Left lung (tissue), 10 donors: ENCODE data around the gene RAP1GAP2. TPM values are rescaled to one million over a fixed set of nuclear protein-coding genes. Genes with fewer than 3 reads are reported as not detected.

Experiments
- ATAC-seq: fragments of 200-7000 bp; cut with Tn5 transposase; one replicate; pipeline ENCODE4 v1.9.1; 2020; ENCODE audit warnings: moderate library complexity
- DNase-seq, 4 donors: peaks; one replicate each; pipeline ENCODE4 v3.0.0-alpha.2; 2013 to 2020
- H3K27ac ChIP-seq, 2 donors: fragments of 200-600 bp; sonication (generic) in 1 of 2; one replicate each; pipeline versions ENCODE4 v1.5.0 to v1.8.0; 2020 to 2021
- H3K27me3 ChIP-seq, 2 donors: fragments of 200-600 bp; sonication (generic) in 1 of 2; one replicate each; pipeline versions ENCODE4 v1.5.0 to v1.8.0; 2020 to 2021
- H3K36me3 ChIP-seq, 2 donors: fragments of 200-600 bp; sonication (generic) in 1 of 2; one replicate each; pipeline versions ENCODE4 v1.5.0 to v1.8.0; 2020 to 2021
- H3K4me1 ChIP-seq, 2 donors: fragments of 200-600 bp; one replicate each; pipeline ENCODE4 v1.8.0; 2021
- H3K4me3 ChIP-seq, 2 donors: fragments of 200-600 bp; sonication (generic) in 1 of 2; one replicate each; pipeline versions ENCODE4 v1.5.0 to v1.8.0; 2020 to 2021; ENCODE audit warnings: mild to moderate bottlenecking in 1 of 2
- H3K9me3 ChIP-seq, 2 donors: fragments of 200-600 bp; sonication (generic) in 1 of 2; one replicate each; pipeline versions ENCODE4 v1.5.0 to v1.8.0; 2020 to 2021
- intact Hi-C, 2 donors: fragments of 100-400 bp; cut with DNase I; formaldehyde crosslinking; loops; one replicate each; pipeline versions ENCODE4 v1.11.2 to v1.14.2; 2022
- polyA plus RNA-seq, 6 donors: library from polyadenylated mRNA; unstranded; fragments of 120-200 nt; gene quantifications; one replicate each; pipeline ENCODE4 v1.2.1, GENCODE V29; 2013; ENCODE audit not compliant: insufficient read length in 6 of 6
- total RNA-seq, 2 donors: library from RNA; stranded (reverse); fragmentation: NEBNext Ultra II Directional; extraction: Animal tissue kit (Norgen Biotek cat#: 25700); gene quantifications; one replicate each; pipeline ENCODE4 v1.2.1, GENCODE V29; 2021
- TF ChIP-seq, protein P1 (sequence below), 2 donors: fragments of 200-600 bp; sonication (generic) in 1 of 2; IDR thresholded peaks; one replicate each; pipeline versions ENCODE4 v1.5.0 to v1.8.0; 2021; ENCODE audit warnings: antibody characterized with exemption in 2 of 2
- donor health status: DM: no; HTN: yes; CAD: no.
- donor health status: DM: no; HTN: no; CAD: no.

Gene RAP1GAP2
- total and polyA plus RNA-seq, 8 donors, result 8.0 to 14.5 (median 9.7) TPM

DNA sequence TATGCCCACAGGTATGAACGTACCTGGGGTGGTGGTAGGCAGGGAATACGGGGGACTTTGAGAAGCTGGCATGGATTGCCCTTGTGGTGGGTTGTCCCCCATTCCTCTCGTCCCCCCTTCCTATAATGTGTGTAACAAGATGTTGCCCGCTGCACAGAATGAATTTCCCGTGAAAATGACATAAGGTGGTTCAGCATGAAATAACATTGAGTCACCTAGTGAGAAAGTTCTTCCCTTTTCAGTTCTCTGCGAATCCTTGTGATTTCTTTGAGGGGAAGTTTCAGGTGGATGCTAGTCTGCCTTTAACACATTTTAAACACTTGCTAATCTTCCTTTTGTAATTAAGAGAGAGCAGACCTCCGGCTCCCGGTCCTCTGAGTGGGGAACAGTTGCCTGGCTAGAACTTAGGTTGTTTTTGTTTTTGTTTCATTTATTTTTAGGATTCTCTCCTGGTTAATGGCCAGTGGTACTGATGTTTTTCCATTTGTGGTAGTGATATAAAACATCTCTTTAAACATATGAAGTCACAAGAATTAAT, 58.9 kb downstream of the RAP1GAP2 start:
- ATAC-seq (no peak), DNase-seq (no peak)
- Histone ChIP-seq H3K9me3 (no peaks in the 10 kb centered on the region), H3K4me1 (peaks cover 9 to 34% of the 10 kb centered on the region in 2 donors), H3K36me3 (no peaks in the 10 kb centered on the region), H3K27me3 (peaks cover 15 to 72% of the 10 kb centered on the region in 2 donors), H3K27ac (no peak overlapping the region), H3K4me3 (peak overlapping the region in 1 of 2 donors; percentile 48)
- TF ChIP-seq, protein P1, sequence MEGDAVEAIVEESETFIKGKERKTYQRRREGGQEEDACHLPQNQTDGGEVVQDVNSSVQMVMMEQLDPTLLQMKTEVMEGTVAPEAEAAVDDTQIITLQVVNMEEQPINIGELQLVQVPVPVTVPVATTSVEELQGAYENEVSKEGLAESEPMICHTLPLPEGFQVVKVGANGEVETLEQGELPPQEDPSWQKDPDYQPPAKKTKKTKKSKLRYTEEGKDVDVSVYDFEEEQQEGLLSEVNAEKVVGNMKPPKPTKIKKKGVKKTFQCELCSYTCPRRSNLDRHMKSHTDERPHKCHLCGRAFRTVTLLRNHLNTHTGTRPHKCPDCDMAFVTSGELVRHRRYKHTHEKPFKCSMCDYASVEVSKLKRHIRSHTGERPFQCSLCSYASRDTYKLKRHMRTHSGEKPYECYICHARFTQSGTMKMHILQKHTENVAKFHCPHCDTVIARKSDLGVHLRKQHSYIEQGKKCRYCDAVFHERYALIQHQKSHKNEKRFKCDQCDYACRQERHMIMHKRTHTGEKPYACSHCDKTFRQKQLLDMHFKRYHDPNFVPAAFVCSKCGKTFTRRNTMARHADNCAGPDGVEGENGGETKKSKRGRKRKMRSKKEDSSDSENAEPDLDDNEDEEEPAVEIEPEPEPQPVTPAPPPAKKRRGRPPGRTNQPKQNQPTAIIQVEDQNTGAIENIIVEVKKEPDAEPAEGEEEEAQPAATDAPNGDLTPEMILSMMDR (IDR thresholded peaks at IDR 0.05), result no peak
- intact Hi-C loops, result no loop called here

DNA sequence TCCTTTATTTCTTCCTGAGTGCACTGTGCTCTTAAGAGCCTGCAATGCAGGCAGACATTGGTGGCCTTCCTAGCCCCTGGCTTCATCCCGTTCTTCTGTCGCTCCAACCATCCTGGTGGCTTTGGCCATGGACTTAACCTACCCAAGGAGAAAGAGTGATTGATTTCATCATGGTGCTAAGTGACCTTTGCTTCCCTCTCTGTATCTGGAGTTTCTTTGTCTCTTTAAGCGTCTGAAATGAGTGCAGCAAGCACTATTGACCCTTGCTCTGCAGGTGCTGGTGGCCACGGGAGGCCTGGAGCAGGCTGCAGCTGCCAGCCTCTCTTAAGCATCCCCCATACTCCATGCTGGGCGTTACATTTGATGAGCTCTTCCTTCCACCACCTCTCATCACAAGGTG, 60.5 kb downstream of the RAP1GAP2 start:
- intact Hi-C loops, result no loop called here
- Histone ChIP-seq H3K9me3 (no peaks in the 10 kb centered on the region), H3K27me3 (peaks cover 15 to 65% of the 10 kb centered on the region in 2 donors), H3K27ac (no peak overlapping the region), H3K36me3 (no peaks in the 10 kb centered on the region), H3K4me3 (no peak overlapping the region), H3K4me1 (peaks cover 9 to 33% of the 10 kb centered on the region in 2 donors)
- DNase-seq, result no peak
- TF ChIP-seq, protein P1 (IDR thresholded peaks at IDR 0.05), result no peak
- ATAC-seq, result no peak

DNA sequence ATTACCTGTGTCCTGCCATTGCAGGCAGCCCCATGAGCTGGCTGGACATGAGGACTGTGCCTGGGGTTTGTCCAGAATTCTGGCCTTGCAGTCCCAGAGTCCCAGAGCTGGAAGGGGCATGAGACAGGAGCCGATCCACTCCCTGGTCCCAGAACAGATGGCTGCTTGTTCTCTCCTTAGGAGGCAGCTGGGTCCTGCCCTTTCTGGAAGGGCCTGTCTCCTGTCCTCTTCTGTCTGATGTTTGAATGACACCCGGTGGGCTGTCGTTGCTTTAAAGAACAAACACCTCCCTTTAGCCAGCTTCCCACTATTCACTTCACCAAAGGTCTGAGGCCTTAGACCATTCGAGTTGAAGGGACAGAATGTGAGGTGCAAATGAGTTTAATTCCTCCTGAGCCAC, 63.8 kb downstream of the RAP1GAP2 start:
- H3K9me3 ChIP-seq, result no peaks in the 10 kb centered on the region
- H3K36me3 ChIP-seq, result no peaks in the 10 kb centered on the region
- no peak for ATAC-seq
- intact Hi-C loops, result no loop called here
- no peak for DNase-seq
- H3K27me3 ChIP-seq, result peaks cover 7 to 39% of the 10 kb centered on the region in 2 donors
- TF ChIP-seq, protein P1 (IDR thresholded peaks at IDR 0.05), result no peak
- H3K27ac ChIP-seq, result no peak overlapping the region
- H3K4me3 ChIP-seq, result no peak overlapping the region
- peaks cover 0 to 4% of the 10 kb centered on the region in 2 donors for H3K4me1 ChIP-seq

GRCh38 chr17:2860883-2861282, 64.6 kb downstream of the RAP1GAP2 start:
- ATAC-seq (no peak), DNase-seq (no peak)
- H3K4me3 ChIP-seq, result no peak overlapping the region
- peaks cover 0 to 31% of the 10 kb centered on the region in 2 donors for H3K27me3 ChIP-seq
- H3K27ac ChIP-seq, result no peak overlapping the region
- intact Hi-C loops, result no loop called here
- H3K36me3 ChIP-seq, result no peaks in the 10 kb centered on the region
- no peaks in the 10 kb centered on the region for H3K4me1 ChIP-seq
- TF ChIP-seq, protein P1 (IDR thresholded peaks at IDR 0.05), result no peak
- H3K9me3 ChIP-seq, result no peaks in the 10 kb centered on the region

DNA sequence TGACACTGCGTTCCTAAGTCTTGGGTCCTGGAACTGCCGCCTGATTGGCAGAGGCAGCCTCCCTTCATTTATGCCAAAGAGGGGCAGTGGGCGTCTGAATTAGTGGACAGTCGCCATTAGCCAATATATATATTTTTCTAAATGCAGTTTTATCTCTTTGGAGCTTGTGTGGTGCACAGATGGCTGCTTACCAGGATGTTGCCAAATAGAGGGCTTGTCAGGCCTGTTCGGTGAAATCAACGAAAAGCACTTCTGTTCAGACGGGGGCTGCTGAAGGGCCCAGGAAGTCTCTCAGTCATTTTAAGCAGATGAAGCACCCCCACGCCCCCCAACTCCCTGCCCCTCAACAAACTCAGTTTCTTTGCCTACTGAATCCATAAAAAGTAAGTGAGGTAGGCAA, 66.0 kb downstream of the RAP1GAP2 start:
- ATAC-seq (no peak), DNase-seq (no peak)
- no peaks in the 10 kb centered on the region for H3K4me1 ChIP-seq
- H3K27ac ChIP-seq, result no peak overlapping the region
- H3K36me3 ChIP-seq, result no peaks in the 10 kb centered on the region
- TF ChIP-seq, protein P1 (IDR thresholded peaks at IDR 0.05), result no peak
- H3K4me3 ChIP-seq, result no peak overlapping the region
- H3K27me3 ChIP-seq, result peaks cover 0 to 18% of the 10 kb centered on the region in 2 donors
- no peaks in the 10 kb centered on the region for H3K9me3 ChIP-seq
- intact Hi-C loops, result no loop called here
